ENCODE measurements around the gene MAP1LC3B.
A peak's percentile ranks its signal among the peaks of the same experiment; 100 is the strongest.

MAP1LC3B gene

GRCh38 chr16:87391950-87392820 is at the start of gene MAP1LC3B:
MAP1LC3B (plus strand) TSS chr16:87392336; CDS start chr16:87392428, 92 bp downstream.
- DNase-seq (ENCODE audit: low read depth): peak; percentile 91

- DNase-seq (ENCODE audit: low read depth): no peak
Observed at GRCh38 chr16:87342504-87342903, 49.6 kb upstream of the MAP1LC3B start.

GRCh38 chr16:87342978-87343752 is 49.0 kb upstream of the MAP1LC3B start:
- DNase-seq (ENCODE audit: low read depth): no peak

- DNase-seq (ENCODE audit: low read depth): no peak
Observed at GRCh38 chr16:87343753-87344050, 48.4 kb upstream of the MAP1LC3B start.

- no peak for DNase-seq (ENCODE audit: low read depth)
Observed at GRCh38 chr16:87344165-87344930, 47.8 kb upstream of the MAP1LC3B start.

GRCh38 chr16:87344931-87345631 is 47.1 kb upstream of the MAP1LC3B start:
- no peak for DNase-seq (ENCODE audit: low read depth)

GRCh38 chr16:87345726-87346424 is 46.3 kb upstream of the MAP1LC3B start:
- no peak for DNase-seq (ENCODE audit: low read depth)

- no peak for DNase-seq (ENCODE audit: low read depth)
Observed at GRCh38 chr16:87346517-87347060, 45.5 kb upstream of the MAP1LC3B start.

GRCh38 chr16:87347932-87348615 is 44.1 kb upstream of the MAP1LC3B start:
- no peak for DNase-seq (ENCODE audit: low read depth)

GRCh38 chr16:87348616-87349157 is 43.4 kb upstream of the MAP1LC3B start:
- no peak for DNase-seq (ENCODE audit: low read depth)

GRCh38 chr16:87350031-87350430 is 42.1 kb upstream of the MAP1LC3B start:
- DNase-seq (ENCODE audit: low read depth): no peak

GRCh38 chr16:87350681-87351319 is 41.3 kb upstream of the MAP1LC3B start:
- DNase-seq (ENCODE audit: low read depth): no peak

GRCh38 chr16:87351320-87351698 is 40.8 kb upstream of the MAP1LC3B start:
- DNase-seq (ENCODE audit: low read depth): no peak

- no peak for DNase-seq (ENCODE audit: low read depth)
Observed at GRCh38 chr16:87352818-87353217, 39.3 kb upstream of the MAP1LC3B start.

GRCh38 chr16:87353613-87354012 is 38.5 kb upstream of the MAP1LC3B start:
- no peak for DNase-seq (ENCODE audit: low read depth)

GRCh38 chr16:87356491-87356853 is 35.7 kb upstream of the MAP1LC3B start:
- no peak for DNase-seq (ENCODE audit: low read depth)

GRCh38 chr16:87358250-87358649 is 33.9 kb upstream of the MAP1LC3B start:
- DNase-seq (ENCODE audit: low read depth): no peak

GRCh38 chr16:87358696-87359095 is 33.4 kb upstream of the MAP1LC3B start:
- DNase-seq (ENCODE audit: low read depth): no peak

- no peak for DNase-seq (ENCODE audit: low read depth)
Observed at GRCh38 chr16:87359121-87359520, 33.0 kb upstream of the MAP1LC3B start.

Measured in CMK (cell line).